T-helper 1 cell treated with Interleukin-12 subunit alpha and Interleukin-12 subunit beta and Interleukin-4 antibody, amounts not matched to agents 30 μg/mL and 1 μg/mL, for 36 hours (primary cell): Measurements from ENCODE around the gene DTNB.
"Not testable (repeated sequence)": the region's sequence is repeated elsewhere in the genome, so short reads cannot be mapped to it uniquely, and the experiment has no call there.

Experiments used
- H3K27ac Mint-ChIP-seq: one replicate; pipeline ENCODE4 v1.8.0; 2021; ENCODE audit warnings: mild to moderate bottlenecking, mixed read lengths
- H3K27me3 Mint-ChIP-seq: one replicate; pipeline ENCODE4 v1.8.0; 2021; ENCODE audit warnings: low read depth, mixed read lengths
- H3K36me3 Mint-ChIP-seq: one replicate; pipeline ENCODE4 v1.8.0; 2021; ENCODE audit warnings: low read depth, mixed read lengths
- H3K4me1 Mint-ChIP-seq: one replicate; pipeline ENCODE4 v1.8.0; 2021; ENCODE audit warnings: low read depth, mixed read lengths
- H3K4me3 Mint-ChIP-seq: one replicate; pipeline ENCODE4 v1.8.0; 2021; ENCODE audit warnings: mild to moderate bottlenecking, moderate library complexity, mixed read lengths
- H3K9me3 Mint-ChIP-seq: one replicate; pipeline ENCODE4 v1.8.0; 2021; ENCODE audit warnings: mixed read lengths

The DTNB gene

GRCh38 chr2:25431604-25432003, 241.8 kb downstream of the DTNB start:
- Mint-ChIP-seq H3K9me3 (peaks cover 6% of the 10 kb centered on the region), H3K27ac (no peak overlapping the region), H3K36me3 (peaks cover 14% of the 10 kb centered on the region), H3K4me1 (peaks cover 10% of the 10 kb centered on the region), H3K27me3 (no peaks in the 10 kb centered on the region), H3K4me3 (no peak overlapping the region)

- peaks cover 2% of the 10 kb centered on the region for H3K9me3 Mint-ChIP-seq
Measured at GRCh38 chr2:25430556-25430955, 242.8 kb downstream of the DTNB start.

GRCh38 chr2:25426326-25426725, 247.1 kb downstream of the DTNB start:
- Mint-ChIP-seq H3K27me3 (no peaks in the 10 kb centered on the region), H3K4me3 (no peak overlapping the region), H3K9me3 (no peaks in the 10 kb centered on the region), H3K36me3 (peaks cover 10% of the 10 kb centered on the region), H3K27ac (no peak overlapping the region), H3K4me1 (no peaks in the 10 kb centered on the region)

More at GRCh38 chr2:25430556-25430955, 242.8 kb downstream of the DTNB start:
- Mint-ChIP-seq H3K4me3 (no peak overlapping the region), H3K4me1 (peaks cover 8% of the 10 kb centered on the region), H3K27ac (no peak overlapping the region), H3K36me3 (peaks cover 13% of the 10 kb centered on the region), H3K27me3 (no peaks in the 10 kb centered on the region)

- Mint-ChIP-seq H3K27me3 (no peaks in the 10 kb centered on the region), H3K4me3 (no peak overlapping the region), H3K9me3 (no peaks in the 10 kb centered on the region), H3K36me3 (peaks cover 10% of the 10 kb centered on the region), H3K4me1 (peaks cover 3% of the 10 kb centered on the region), H3K27ac (no peak overlapping the region)
Measured at GRCh38 chr2:25424426-25425028, 248.8 kb downstream of the DTNB start.

- Mint-ChIP-seq H3K9me3 (peaks cover 8% of the 10 kb centered on the region), H3K4me1 (peaks cover 14% of the 10 kb centered on the region), H3K27ac (no peak overlapping the region), H3K4me3 (no peak overlapping the region), H3K27me3 (no peaks in the 10 kb centered on the region), H3K36me3 (peaks cover 19% of the 10 kb centered on the region)
Measured at GRCh38 chr2:25421820-25422411, 251.5 kb downstream of the DTNB start.

- Mint-ChIP-seq H3K9me3 (peaks cover 8% of the 10 kb centered on the region), H3K27me3 (no peaks in the 10 kb centered on the region), H3K27ac (no peak overlapping the region), H3K4me3 (no peak overlapping the region), H3K4me1 (peaks cover 14% of the 10 kb centered on the region), H3K36me3 (peaks cover 19% of the 10 kb centered on the region)
Measured at GRCh38 chr2:25421289-25421688, 252.1 kb downstream of the DTNB start.

GRCh38 chr2:25420820-25421237, 252.5 kb downstream of the DTNB start:
- Mint-ChIP-seq H3K4me3 (no peak overlapping the region), H3K4me1 (peaks cover 14% of the 10 kb centered on the region), H3K27me3 (no peaks in the 10 kb centered on the region), H3K36me3 (peaks cover 19% of the 10 kb centered on the region), H3K27ac (no peak overlapping the region), H3K9me3 (peaks cover 8% of the 10 kb centered on the region)

- Mint-ChIP-seq H3K4me1 (peaks cover 14% of the 10 kb centered on the region), H3K36me3 (peaks cover 17% of the 10 kb centered on the region), H3K4me3 (no peak overlapping the region), H3K27ac (no peak overlapping the region), H3K9me3 (peaks cover 8% of the 10 kb centered on the region), H3K27me3 (no peaks in the 10 kb centered on the region)
Measured at GRCh38 chr2:25419678-25420242, 253.6 kb downstream of the DTNB start.

GRCh38 chr2:25418944-25419677, 254.3 kb downstream of the DTNB start:
- peak overlapping the region; percentile 29 for H3K27ac Mint-ChIP-seq
- peaks cover 17% of the 10 kb centered on the region for H3K36me3 Mint-ChIP-seq
- H3K27me3 Mint-ChIP-seq = no peaks in the 10 kb centered on the region
- H3K9me3 Mint-ChIP-seq = peaks cover 8% of the 10 kb centered on the region
- H3K4me3 Mint-ChIP-seq = no peak overlapping the region
- peaks cover 14% of the 10 kb centered on the region for H3K4me1 Mint-ChIP-seq

GRCh38 chr2:25417715-25418369, 255.5 kb downstream of the DTNB start:
- H3K9me3 Mint-ChIP-seq = peaks cover 8% of the 10 kb centered on the region
- no peak overlapping the region for H3K27ac Mint-ChIP-seq
- no peaks in the 10 kb centered on the region for H3K27me3 Mint-ChIP-seq
- H3K4me1 Mint-ChIP-seq = peaks cover 14% of the 10 kb centered on the region
- no peak overlapping the region for H3K4me3 Mint-ChIP-seq
- H3K36me3 Mint-ChIP-seq = peaks cover 17% of the 10 kb centered on the region

- Mint-ChIP-seq H3K9me3 (peaks cover 8% of the 10 kb centered on the region), H3K27me3 (no peaks in the 10 kb centered on the region), H3K36me3 (peaks cover 17% of the 10 kb centered on the region), H3K27ac (no peak overlapping the region), H3K4me3 (no peak overlapping the region), H3K4me1 (peaks cover 14% of the 10 kb centered on the region)
Measured at GRCh38 chr2:25416674-25417073, 256.7 kb downstream of the DTNB start.

GRCh38 chr2:25414781-25415180, 258.6 kb downstream of the DTNB start:
- Mint-ChIP-seq H3K27me3 (no peaks in the 10 kb centered on the region), H3K9me3 (peaks cover 8% of the 10 kb centered on the region), H3K4me3 (no peak overlapping the region), H3K36me3 (peaks cover 17% of the 10 kb centered on the region), H3K27ac (no peak overlapping the region), H3K4me1 (peaks cover 17% of the 10 kb centered on the region)

GRCh38 chr2:25413409-25413808, 260.0 kb downstream of the DTNB start:
- Mint-ChIP-seq H3K36me3 (peaks cover 11% of the 10 kb centered on the region), H3K4me1 (peaks cover 12% of the 10 kb centered on the region)
- H3K9me3 Mint-ChIP-seq, H3K27ac Mint-ChIP-seq, H3K4me3 Mint-ChIP-seq, H3K27me3 Mint-ChIP-seq: not testable (repeated sequence)

- Mint-ChIP-seq H3K4me1 (peaks cover 6% of the 10 kb centered on the region), H3K27ac (no peak overlapping the region)
Measured at GRCh38 chr2:25411753-25412152, 261.6 kb downstream of the DTNB start.

More at GRCh38 chr2:25411753-25412152, 261.6 kb downstream of the DTNB start:
- Mint-ChIP-seq H3K27me3 (no peaks in the 10 kb centered on the region), H3K36me3 (peaks cover 2% of the 10 kb centered on the region), H3K9me3 (no peaks in the 10 kb centered on the region), H3K4me3 (no peak overlapping the region)
